DOHH2 (cell line): Measurements from ENCODE around the gene AP1G2.

Source experiments
- H3F3A ChIP-seq: fragments of 200-600 bp; sonication (generic), shearing (Covaris generic); 2 replicates; pipeline ENCODE4 v1.6.0; 2016; ENCODE audit warnings: antibody characterized with exemption, mild to moderate bottlenecking; ENCODE audit not compliant: control insufficient read depth, insufficient read depth
- H3K27ac ChIP-seq: fragments of 200-600 bp; sonication (generic); 2 replicates; pipeline ENCODE4 v1.5.1; 2014; ENCODE audit warnings: low read depth, mild to moderate bottlenecking, low read length, moderate library complexity
- H3K27me3 ChIP-seq: fragments of 200-600 bp; sonication (generic); 2 replicates; pipeline ENCODE4 v1.6.1; 2014; ENCODE audit warnings: mild to moderate bottlenecking, low read length, mixed read lengths; ENCODE audit not compliant: control insufficient read depth
- H3K36me3 ChIP-seq: fragments of 200-600 bp; sonication (generic); 2 replicates; pipeline ENCODE4 v1.6.1; 2014; ENCODE audit warnings: mild to moderate bottlenecking, low read length, moderate library complexity, mixed read lengths; ENCODE audit not compliant: control insufficient read depth
- H3K4me1 ChIP-seq: fragments of 200-600 bp; sonication (generic); 2 replicates; pipeline ENCODE4 v1.6.1; 2014; ENCODE audit warnings: mild to moderate bottlenecking, low read length, mixed read lengths; ENCODE audit not compliant: control insufficient read depth
- H3K4me2 ChIP-seq: fragments of 200-600 bp; sonication (generic); 2 replicates; pipeline ENCODE4 v1.6.0; 2014; ENCODE audit warnings: mild to moderate bottlenecking, low read length, moderate library complexity
- H3K4me3 ChIP-seq: fragments of 200-600 bp; sonication (generic); 2 replicates; pipeline ENCODE4 v1.5.1; 2014; ENCODE audit warnings: mild to moderate bottlenecking, low read length, mixed read lengths
- H3K79me2 ChIP-seq: fragments of 200-600 bp; sonication (generic); 2 replicates; pipeline ENCODE4 v1.6.1; 2014; ENCODE audit warnings: mild to moderate bottlenecking, low read length, mixed read lengths; ENCODE audit not compliant: control insufficient read depth
- H3K9me2 ChIP-seq: fragments of 200-600 bp; sonication (generic); replicated peaks from 2 replicates; pipeline ENCODE4 v1.6.1; 2014; ENCODE audit warnings: mild to moderate bottlenecking, low read length, mixed read lengths; ENCODE audit not compliant: control insufficient read depth
- H3K9me3 ChIP-seq: fragments of 200-600 bp; sonication (generic); 2 replicates; pipeline ENCODE4 v1.6.1; 2014; ENCODE audit warnings: antibody characterized with exemption, low read length, mixed read lengths; ENCODE audit not compliant: control insufficient read depth, insufficient read depth
- H4K20me1 ChIP-seq: fragments of 200-600 bp; sonication (generic); 2 replicates; pipeline ENCODE4 v1.6.0; 2014; ENCODE audit warnings: low read depth, mild to moderate bottlenecking, antibody characterized with exemption, low read length, moderate library complexity; ENCODE audit not compliant: control insufficient read depth, insufficient read depth
- CTCF ChIP-seq: fragments of 200-600 bp; sonication (generic); IDR thresholded peaks from one replicate; pipeline ENCODE4 v1.5.1; 2014; ENCODE audit warnings: antibody characterized with exemption, mild to moderate bottlenecking, low read depth, low read length; ENCODE audit not compliant: poor library complexity, severe bottlenecking
- EZH2phosphoT487 ChIP-seq: fragments of 200-600 bp; sonication (generic); IDR thresholded peaks from 2 replicates; pipeline ENCODE4 v1.6.1; 2017; ENCODE audit warnings: borderline replicate concordance, mild to moderate bottlenecking, antibody characterized with exemption, low read length, moderate library complexity, mixed read lengths

AP1G2 gene

GRCh38 chr14:23520899-23521533 is 46.6 kb downstream of the AP1G2 start:
- TF ChIP-seq EZH2phosphoT487: no peak
- no peak for TF ChIP-seq CTCF

GRCh38 chr14:23518709-23519108 is 48.9 kb downstream of the AP1G2 start:
- Histone ChIP-seq H3K4me2 (no peak overlapping the region), H3K4me1 (no peaks in the 10 kb centered on the region), H3K9me3 (no peaks in the 10 kb centered on the region), H3K79me2 (no peaks in the 10 kb centered on the region), H4K20me1 (no peaks in the 10 kb centered on the region), H3K36me3 (no peaks in the 10 kb centered on the region), H3F3A (no peaks in the 10 kb centered on the region), H3K27me3 (no peaks in the 10 kb centered on the region), H3K27ac (no peak overlapping the region), H3K9me2 (no peaks in the 10 kb centered on the region), H3K4me3 (no peak overlapping the region)
- TF ChIP-seq EZH2phosphoT487 (no peak), CTCF (no peak)

More at GRCh38 chr14:23520899-23521533, 46.6 kb downstream of the AP1G2 start:
- Histone ChIP-seq H3K4me2 (no peak overlapping the region), H3K27ac (no peak overlapping the region), H3K4me3 (no peak overlapping the region), H3K27me3 (no peaks in the 10 kb centered on the region), H4K20me1 (no peaks in the 10 kb centered on the region), H3K4me1 (no peaks in the 10 kb centered on the region), H3K36me3 (no peaks in the 10 kb centered on the region), H3F3A (no peaks in the 10 kb centered on the region), H3K79me2 (no peaks in the 10 kb centered on the region), H3K9me3 (no peaks in the 10 kb centered on the region), H3K9me2 (no peaks in the 10 kb centered on the region)

- no peak for TF ChIP-seq EZH2phosphoT487
- H3K9me3 ChIP-seq: no peaks in the 10 kb centered on the region
- no peaks in the 10 kb centered on the region for H3K79me2 ChIP-seq
- H3K27ac ChIP-seq: no peak overlapping the region
- H3K4me3 ChIP-seq: no peak overlapping the region
- H4K20me1 ChIP-seq: no peaks in the 10 kb centered on the region
- H3K4me1 ChIP-seq: no peaks in the 10 kb centered on the region
- no peaks in the 10 kb centered on the region for H3F3A ChIP-seq
- H3K9me2 ChIP-seq: no peaks in the 10 kb centered on the region
- H3K36me3 ChIP-seq: no peaks in the 10 kb centered on the region
- H3K4me2 ChIP-seq: no peak overlapping the region
- H3K27me3 ChIP-seq: no peaks in the 10 kb centered on the region
Observed at GRCh38 chr14:23517650-23518326, 49.8 kb downstream of the AP1G2 start.

- no peaks in the 10 kb centered on the region for H3K79me2 ChIP-seq
- H3K36me3 ChIP-seq: no peaks in the 10 kb centered on the region
- H3K4me2 ChIP-seq: no peak overlapping the region
- no peaks in the 10 kb centered on the region for H3K9me2 ChIP-seq
- H3F3A ChIP-seq: no peaks in the 10 kb centered on the region
- no peaks in the 10 kb centered on the region for H3K4me1 ChIP-seq
- H3K9me3 ChIP-seq: no peaks in the 10 kb centered on the region
- no peaks in the 10 kb centered on the region for H4K20me1 ChIP-seq
- no peak overlapping the region for H3K4me3 ChIP-seq
- no peaks in the 10 kb centered on the region for H3K27me3 ChIP-seq
- H3K27ac ChIP-seq: no peak overlapping the region
- TF ChIP-seq EZH2phosphoT487 (no peak), CTCF (no peak)
Observed at GRCh38 chr14:23514644-23514957, 53.0 kb downstream of the AP1G2 start.
